A549 (cell line): ENCODE measurements around the gene C1orf141.

Experiments used
- FOSL2 ChIP-seq, 2 experiments: fragments of 450-650 bp in 1 of 2; fragments of >200 bp in 1 of 2; sonication (Bioruptor Twin) in 1 of 2; formaldehyde crosslinking; IDR thresholded peaks; 2 replicates each; pipeline versions ENCODE4 v1.5.0 to v1.6.1; 2016 to 2020; ENCODE audit warnings: mild to moderate bottlenecking in 1 of 2, moderate library complexity in 1 of 2
- HDAC2 ChIP-seq: fragments of 200-600 bp; sonication (generic); IDR thresholded peaks from 2 replicates; pipeline ENCODE4 v1.6.1; 2016
- POLR2A ChIP-seq: IDR thresholded peaks from 2 replicates; pipeline ENCODE4 v1.6.1; 2012; ENCODE audit warnings: mild to moderate bottlenecking, low read length
- RAD21 ChIP-seq, 2 experiments: fragments of >200 bp in 1 of 2; sonication (Bioruptor Twin) in 1 of 2; formaldehyde crosslinking in 1 of 2; IDR thresholded peaks in 1 of 2; conservative IDR thresholded peaks in 1 of 2; 2 replicates in 1 of 2; 3 replicates in 1 of 2; pipeline ENCODE4 v1.6.1; 2012 to 2018; ENCODE audit warnings: inconsistent platforms in 1 of 2
- REST ChIP-seq: fragments of 200-600 bp; sonication (generic); IDR thresholded peaks from 2 replicates; pipeline ENCODE4 v1.6.1; 2016; ENCODE audit warnings: antibody characterized with exemption, mild to moderate bottlenecking, moderate library complexity

- TF ChIP-seq RAD21 (conservative IDR thresholded peaks at IDR 0.05 in 1 of 2, IDR thresholded peaks at IDR 0.05 in 1 of 2), result no peak
- TF ChIP-seq HDAC2, result no peak
- TF ChIP-seq POLR2A, result no peak
- TF ChIP-seq REST, result no peak
- TF ChIP-seq FOSL2 (IDR thresholded peaks at IDR 0.05), result no peak
- TF ChIP-seq FOSL2 (CRISPR knock-in tag; IDR thresholded peaks at IDR 0.05), result no peak
Measured at GRCh38 chr1:67124455-67124854, 10.3 kb downstream of the C1orf141 start.
